Activated naive CD8-positive, alpha-beta T cell treated with anti-CD3 and anti-CD28 coated beads for 36 hours (primary cell): ENCODE data around the gene HCFC1. TPM values are rescaled to one million over a fixed set of nuclear protein-coding genes. Genes with fewer than 3 reads are reported as not detected.

ENCODE experiments used
- DNase-seq: peaks from one replicate; pipeline ENCODE4 v3.0.0; 2021
- H3K27ac Mint-ChIP-seq: one replicate; pipeline ENCODE4 v1.8.0; 2022; ENCODE audit warnings: mild to moderate bottlenecking, moderate library complexity, mixed read lengths
- H3K27me3 Mint-ChIP-seq: one replicate; pipeline ENCODE4 v1.8.0; 2022; ENCODE audit warnings: mild to moderate bottlenecking, mixed read lengths
- H3K36me3 Mint-ChIP-seq: one replicate; pipeline ENCODE4 v1.8.0; 2021; ENCODE audit warnings: mild to moderate bottlenecking, mixed read lengths
- H3K4me1 Mint-ChIP-seq: one replicate; pipeline ENCODE4 v1.8.0; 2021; ENCODE audit warnings: mixed read lengths
- H3K4me3 Mint-ChIP-seq: one replicate; pipeline ENCODE4 v1.8.0; 2022; ENCODE audit warnings: mild to moderate bottlenecking, moderate library complexity, mixed read lengths
- H3K9me3 Mint-ChIP-seq: one replicate; pipeline ENCODE4 v1.8.0; 2022; ENCODE audit warnings: mixed read lengths
- total RNA-seq, 2 experiments: library from RNA; stranded (reverse); gene quantifications; one replicate each; pipeline ENCODE4 v1.2.3, GENCODE V29; 2021

HCFC1 gene
- total RNA-seq, 2 experiments from 2014 or later: 140 to 142 TPM

- peaks cover 6% of the 10 kb centered on the region for H3K4me1 Mint-ChIP-seq
- H3K27me3 Mint-ChIP-seq: no peaks in the 10 kb centered on the region
- no peak for DNase-seq
- H3K4me3 Mint-ChIP-seq: no peak overlapping the region
- peaks cover 7% of the 10 kb centered on the region for H3K36me3 Mint-ChIP-seq
- no peak overlapping the region for H3K27ac Mint-ChIP-seq
- H3K9me3 Mint-ChIP-seq: no peaks in the 10 kb centered on the region
Observed at GRCh38 chrX:153960786-153961185, 10.8 kb downstream of the HCFC1 start.

DNA sequence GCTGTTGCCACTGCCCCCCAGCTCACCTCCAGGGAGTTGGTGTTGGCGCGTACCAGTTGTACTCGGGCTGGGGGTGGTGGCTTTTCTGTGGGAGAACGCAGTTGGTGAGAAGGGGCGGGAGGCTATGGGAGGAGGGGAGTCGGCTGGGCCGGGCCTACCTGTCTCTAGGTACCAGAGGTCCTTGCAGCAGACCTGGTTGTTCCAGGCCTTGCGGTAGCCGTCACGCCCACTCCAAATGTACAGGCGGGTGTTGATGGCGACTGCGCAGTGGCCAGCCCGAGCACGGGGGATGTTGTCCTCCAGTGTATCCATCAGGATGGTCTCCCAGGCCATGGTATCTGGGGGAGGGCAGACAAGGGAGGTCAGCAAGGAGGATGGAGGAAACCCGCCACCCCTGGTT is 11.5 kb downstream of the HCFC1 start:
- H3K36me3 Mint-ChIP-seq: peaks cover 9% of the 10 kb centered on the region
- H3K27ac Mint-ChIP-seq: no peak overlapping the region
- H3K4me3 Mint-ChIP-seq: no peak overlapping the region
- no peaks in the 10 kb centered on the region for H3K9me3 Mint-ChIP-seq
- H3K4me1 Mint-ChIP-seq: peaks cover 4% of the 10 kb centered on the region
- H3K27me3 Mint-ChIP-seq: no peaks in the 10 kb centered on the region
- DNase-seq: no peak

DNA sequence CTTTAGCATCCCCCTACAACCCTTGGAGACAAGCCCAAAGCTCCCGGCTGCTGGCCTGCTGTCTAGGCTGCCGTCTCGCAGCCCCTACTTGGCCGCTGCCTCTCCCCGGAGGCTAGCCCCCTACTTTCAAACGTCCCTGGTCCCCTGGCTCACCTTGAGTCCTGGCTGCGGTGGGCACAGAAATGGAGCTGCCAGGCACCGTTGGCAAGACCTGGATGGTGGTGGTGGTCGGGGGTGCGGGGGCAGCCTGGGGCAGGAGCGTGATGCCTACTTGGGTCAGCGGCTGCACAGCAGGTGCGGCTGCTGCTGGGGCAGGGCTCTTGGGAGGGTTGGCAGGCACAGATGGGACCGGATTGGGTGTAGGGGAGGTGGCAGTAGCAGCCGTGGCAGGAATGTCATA is 12.0 kb downstream of the HCFC1 start:
- no peak for DNase-seq
- Mint-ChIP-seq H3K27ac (no peak overlapping the region), H3K4me1 (peaks cover 2% of the 10 kb centered on the region), H3K36me3 (peaks cover 12% of the 10 kb centered on the region), H3K4me3 (no peak overlapping the region), H3K27me3 (no peaks in the 10 kb centered on the region), H3K9me3 (no peaks in the 10 kb centered on the region)

DNA sequence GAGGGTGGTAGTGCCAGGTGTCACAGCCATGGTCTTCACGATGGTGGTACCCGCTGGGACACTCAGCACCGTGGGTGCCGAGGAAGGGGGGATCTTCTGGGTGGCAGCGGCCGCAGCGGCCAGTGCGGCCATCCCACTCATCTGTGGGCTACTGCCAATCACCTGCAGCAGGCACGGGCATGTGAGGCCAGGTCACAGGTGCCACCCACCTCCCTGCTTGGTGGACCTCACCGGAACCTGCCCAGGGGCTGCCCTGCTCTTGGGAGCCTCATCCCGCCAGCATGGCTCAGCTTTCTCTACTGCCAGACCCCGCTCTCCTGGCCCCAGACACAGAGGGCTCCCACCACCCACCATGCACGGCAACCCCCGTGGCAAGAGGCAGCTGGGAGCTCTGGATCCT is 13.0 kb downstream of the HCFC1 start:
- Mint-ChIP-seq H3K4me3 (no peak overlapping the region), H3K36me3 (peaks cover 12% of the 10 kb centered on the region), H3K27me3 (no peaks in the 10 kb centered on the region), H3K4me1 (peaks cover 4% of the 10 kb centered on the region), H3K27ac (no peak overlapping the region), H3K9me3 (no peaks in the 10 kb centered on the region)
- DNase-seq: no peak

GRCh38 chrX:153957224-153957623 is 14.4 kb downstream of the HCFC1 start:
- H3K36me3 Mint-ChIP-seq: peaks cover 7% of the 10 kb centered on the region
- DNase-seq: no peak
- no peak overlapping the region for H3K4me3 Mint-ChIP-seq
- H3K4me1 Mint-ChIP-seq: peaks cover 4% of the 10 kb centered on the region
- H3K27ac Mint-ChIP-seq: no peak overlapping the region
- H3K27me3 Mint-ChIP-seq: no peaks in the 10 kb centered on the region
- H3K9me3 Mint-ChIP-seq: no peaks in the 10 kb centered on the region

DNA sequence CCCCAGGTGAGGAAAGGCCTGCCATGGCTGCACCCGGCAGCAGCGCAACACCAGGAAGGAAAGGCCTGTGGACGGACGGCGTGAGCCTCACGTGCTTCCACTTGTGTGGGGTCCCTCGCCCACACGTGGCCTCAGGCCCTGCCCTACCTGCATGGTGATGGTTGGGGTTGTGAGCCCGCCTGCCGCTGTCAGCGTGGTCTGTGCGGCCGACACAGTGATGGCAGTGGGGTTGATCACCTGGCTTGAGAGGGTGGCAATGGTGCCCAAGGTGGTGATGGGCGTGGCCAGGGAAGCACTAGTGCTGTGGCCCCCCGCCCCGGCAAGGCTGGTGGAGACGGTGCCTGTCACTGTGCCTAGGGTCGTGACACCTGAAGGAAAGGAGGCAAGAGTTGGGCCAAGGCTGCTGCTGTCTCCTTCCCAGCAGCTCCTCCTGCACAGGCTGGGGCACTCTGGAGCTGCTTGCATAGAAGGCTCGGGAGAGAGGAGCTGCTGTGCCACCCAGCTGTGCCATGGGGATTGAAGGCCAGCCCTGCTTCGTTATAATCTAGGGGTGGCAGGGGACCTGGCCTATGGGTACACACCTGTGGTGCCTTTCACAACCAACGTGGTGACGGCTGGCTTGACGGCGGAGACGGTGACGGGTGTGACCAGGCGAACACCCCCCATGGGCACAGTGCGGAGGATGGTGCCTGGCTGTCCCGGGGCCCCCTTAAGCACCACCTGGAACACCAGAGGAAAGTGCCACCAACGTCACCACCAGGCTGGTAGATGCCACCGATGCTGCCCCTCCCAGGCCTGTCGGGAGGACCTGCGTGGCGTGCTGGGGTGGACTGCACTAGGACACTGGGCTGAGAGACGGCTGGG is 15.3 kb downstream of the HCFC1 start:
- no peak overlapping the region for H3K4me3 Mint-ChIP-seq
- no peak for DNase-seq
- no peaks in the 10 kb centered on the region for H3K27me3 Mint-ChIP-seq
- peaks cover 10% of the 10 kb centered on the region for H3K36me3 Mint-ChIP-seq
- peaks cover 7% of the 10 kb centered on the region for H3K4me1 Mint-ChIP-seq
- no peaks in the 10 kb centered on the region for H3K9me3 Mint-ChIP-seq
- H3K27ac Mint-ChIP-seq: peak overlapping the region; percentile 25

GRCh38 chrX:153955228-153955732 is 16.3 kb downstream of the HCFC1 start:
- Mint-ChIP-seq H3K4me1 (peaks cover 13% of the 10 kb centered on the region), H3K27me3 (no peaks in the 10 kb centered on the region), H3K36me3 (peaks cover 12% of the 10 kb centered on the region), H3K4me3 (no peak overlapping the region), H3K27ac (no peak overlapping the region), H3K9me3 (no peaks in the 10 kb centered on the region)
- DNase-seq: no peak

- peaks cover 14% of the 10 kb centered on the region for H3K36me3 Mint-ChIP-seq
- H3K27ac Mint-ChIP-seq: peak overlapping the region; percentile 11
- DNase-seq: no peak
- H3K27me3 Mint-ChIP-seq: no peaks in the 10 kb centered on the region
- no peak overlapping the region for H3K4me3 Mint-ChIP-seq
- H3K9me3 Mint-ChIP-seq: no peaks in the 10 kb centered on the region
- peaks cover 16% of the 10 kb centered on the region for H3K4me1 Mint-ChIP-seq
Observed at GRCh38 chrX:153954558-153955227, 16.9 kb downstream of the HCFC1 start.

DNA sequence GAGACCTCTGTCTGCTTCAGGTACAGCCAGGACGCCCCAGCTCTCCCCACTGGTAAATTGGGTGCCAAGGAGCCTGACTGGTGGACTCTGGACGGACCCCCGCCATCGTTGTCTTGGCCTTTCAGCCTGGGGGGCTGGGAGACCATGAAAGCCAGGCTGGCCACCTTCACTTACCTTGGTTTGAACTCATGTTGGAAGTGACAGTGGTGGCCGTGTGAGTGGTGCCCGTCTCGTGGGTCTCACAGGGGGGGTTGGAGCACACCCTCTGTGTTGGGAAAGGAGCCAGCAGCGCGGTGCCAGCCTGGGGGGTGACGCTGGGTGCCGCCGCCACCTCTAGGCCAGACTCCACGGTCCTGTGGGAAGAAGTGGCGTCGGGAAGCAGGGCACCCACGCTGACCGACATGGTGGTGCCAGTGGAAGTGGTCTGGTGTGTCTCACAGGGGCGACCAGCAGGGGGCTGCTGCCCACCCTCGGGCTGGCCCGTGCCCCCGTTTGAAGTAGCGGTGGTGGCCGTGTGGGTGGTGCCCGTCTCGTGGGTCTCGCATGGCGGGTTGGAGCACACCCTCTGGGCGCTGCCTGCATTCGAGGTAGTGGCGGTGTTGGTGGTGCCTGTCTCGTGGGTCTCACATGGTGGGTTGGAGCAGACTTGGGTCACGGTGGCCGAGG is 17.6 kb downstream of the HCFC1 start:
- H3K27me3 Mint-ChIP-seq: no peaks in the 10 kb centered on the region
- H3K9me3 Mint-ChIP-seq: no peaks in the 10 kb centered on the region
- H3K36me3 Mint-ChIP-seq: peaks cover 17% of the 10 kb centered on the region
- no peak for DNase-seq
- no peak overlapping the region for H3K4me3 Mint-ChIP-seq
- H3K4me1 Mint-ChIP-seq: peaks cover 20% of the 10 kb centered on the region
- H3K27ac Mint-ChIP-seq: peak overlapping the region; percentile 11

- H3K4me3 Mint-ChIP-seq: no peak overlapping the region
- H3K9me3 Mint-ChIP-seq: no peaks in the 10 kb centered on the region
- no peak overlapping the region for H3K27ac Mint-ChIP-seq
- DNase-seq: peak; percentile 78
- peaks cover 17% of the 10 kb centered on the region for H3K36me3 Mint-ChIP-seq
- peaks cover 24% of the 10 kb centered on the region for H3K4me1 Mint-ChIP-seq
- no peaks in the 10 kb centered on the region for H3K27me3 Mint-ChIP-seq
Observed at GRCh38 chrX:153953342-153953830, 18.2 kb downstream of the HCFC1 start.

GRCh38 chrX:153952373-153953026 is 19.1 kb downstream of the HCFC1 start:
- Mint-ChIP-seq H3K4me3 (no peak overlapping the region), H3K4me1 (peaks cover 27% of the 10 kb centered on the region), H3K36me3 (peaks cover 18% of the 10 kb centered on the region), H3K9me3 (no peaks in the 10 kb centered on the region), H3K27ac (no peak overlapping the region), H3K27me3 (no peaks in the 10 kb centered on the region)
- DNase-seq: no peak

DNA sequence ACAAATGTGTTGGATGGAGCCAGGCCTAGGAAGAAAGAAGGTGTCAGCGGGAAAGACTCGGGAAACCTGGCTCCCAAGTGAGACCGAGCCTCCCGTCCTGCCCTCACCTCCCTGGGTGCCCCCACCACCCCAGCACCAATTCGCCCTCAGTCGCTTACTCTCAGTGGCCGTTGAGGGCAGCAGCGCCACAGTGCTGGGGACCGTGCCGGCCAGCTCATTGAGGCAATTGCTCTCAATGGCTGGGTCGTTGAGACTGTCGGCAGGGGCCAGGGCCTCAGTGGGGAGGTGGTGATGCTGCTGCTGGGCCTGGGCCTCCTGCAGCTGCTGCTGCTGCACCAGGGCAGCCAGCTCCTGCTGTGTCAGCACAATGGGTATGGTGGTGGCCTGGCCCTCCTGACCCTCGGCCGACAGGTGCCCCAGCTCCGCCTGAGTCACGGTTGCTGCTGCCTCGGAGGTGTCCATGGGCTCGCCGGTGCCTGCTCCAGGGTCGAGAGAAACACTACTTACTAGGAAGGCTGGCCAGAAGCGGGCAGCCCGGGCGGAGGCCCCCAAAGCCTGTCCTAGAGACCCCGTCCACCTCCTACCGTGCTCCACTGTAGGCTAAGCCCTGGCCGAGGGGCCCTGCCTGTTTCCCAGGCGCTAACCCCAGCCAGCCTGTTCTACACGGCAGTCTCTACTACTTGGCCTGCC is 19.8 kb downstream of the HCFC1 start:
- H3K27ac Mint-ChIP-seq: peak overlapping the region; percentile 56

DNA sequence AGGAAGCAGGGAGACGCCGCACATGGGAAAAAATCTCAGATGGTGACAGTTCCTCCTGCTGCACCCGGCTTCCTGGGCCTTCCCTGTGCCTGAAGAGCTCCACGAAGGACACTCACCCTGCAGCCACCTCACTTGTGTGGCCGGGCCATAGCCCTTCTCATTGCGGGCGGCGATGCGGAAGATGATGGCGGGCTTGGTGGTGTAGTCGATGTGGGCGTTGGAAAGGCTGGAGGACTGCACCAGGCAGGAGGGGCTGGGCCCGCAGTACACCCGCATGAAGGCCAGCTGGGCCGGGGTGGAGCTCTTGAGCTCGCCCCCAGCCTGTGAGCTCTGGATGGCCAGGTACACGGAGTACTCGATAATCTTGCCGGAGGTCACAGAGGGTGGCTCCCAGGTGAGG is 21.5 kb downstream of the HCFC1 start:
- Mint-ChIP-seq H3K4me3 (no peak overlapping the region), H3K27me3 (no peaks in the 10 kb centered on the region), H3K36me3 (peaks cover 18% of the 10 kb centered on the region), H3K9me3 (no peaks in the 10 kb centered on the region), H3K4me1 (peaks cover 27% of the 10 kb centered on the region), H3K27ac (peak overlapping the region; percentile 89)
- DNase-seq: no peak

More for the DNA sequence above, 19.8 kb downstream of the HCFC1 start:
- peaks cover 19% of the 10 kb centered on the region for H3K36me3 Mint-ChIP-seq
- H3K4me3 Mint-ChIP-seq: no peak overlapping the region
- H3K9me3 Mint-ChIP-seq: no peaks in the 10 kb centered on the region
- peaks cover 30% of the 10 kb centered on the region for H3K4me1 Mint-ChIP-seq
- no peak for DNase-seq
- no peaks in the 10 kb centered on the region for H3K27me3 Mint-ChIP-seq
